ENCODE data around the gene ZBTB7C. TPM values are rescaled to one million over a fixed set of nuclear protein-coding genes. Genes with fewer than 3 reads are reported as not detected.

Gene ZBTB7C
- total RNA-seq, 2 donors from 2014 or later, result 1.3 to 2.3 TPM

GRCh38 chr18:48035556-48035860, 373.7 kb downstream of the ZBTB7C start:
- Histone ChIP-seq H3K4me3 (no peak overlapping the region), H3K36me3 (replicated peaks in 1 of 2; ENCODE audit: insufficient read depth in 1 of 2, low read depth in 2 of 2) (no peaks in the 10 kb centered on the region), H3K27ac (no peak overlapping the region), H3K9me3 (no peaks in the 10 kb centered on the region), H3K4me1 (peaks cover 14% of the 10 kb centered on the region), H3K27me3 (no peaks in the 10 kb centered on the region)
- DNase-seq (no peak), ATAC-seq (no peak)
- intact Hi-C loops (cut with DNase I), result no loop called here
- TF ChIP-seq POLR2A (IDR thresholded peaks at IDR 0.05), result no peak
- TF ChIP-seq, protein P1, sequence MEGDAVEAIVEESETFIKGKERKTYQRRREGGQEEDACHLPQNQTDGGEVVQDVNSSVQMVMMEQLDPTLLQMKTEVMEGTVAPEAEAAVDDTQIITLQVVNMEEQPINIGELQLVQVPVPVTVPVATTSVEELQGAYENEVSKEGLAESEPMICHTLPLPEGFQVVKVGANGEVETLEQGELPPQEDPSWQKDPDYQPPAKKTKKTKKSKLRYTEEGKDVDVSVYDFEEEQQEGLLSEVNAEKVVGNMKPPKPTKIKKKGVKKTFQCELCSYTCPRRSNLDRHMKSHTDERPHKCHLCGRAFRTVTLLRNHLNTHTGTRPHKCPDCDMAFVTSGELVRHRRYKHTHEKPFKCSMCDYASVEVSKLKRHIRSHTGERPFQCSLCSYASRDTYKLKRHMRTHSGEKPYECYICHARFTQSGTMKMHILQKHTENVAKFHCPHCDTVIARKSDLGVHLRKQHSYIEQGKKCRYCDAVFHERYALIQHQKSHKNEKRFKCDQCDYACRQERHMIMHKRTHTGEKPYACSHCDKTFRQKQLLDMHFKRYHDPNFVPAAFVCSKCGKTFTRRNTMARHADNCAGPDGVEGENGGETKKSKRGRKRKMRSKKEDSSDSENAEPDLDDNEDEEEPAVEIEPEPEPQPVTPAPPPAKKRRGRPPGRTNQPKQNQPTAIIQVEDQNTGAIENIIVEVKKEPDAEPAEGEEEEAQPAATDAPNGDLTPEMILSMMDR (IDR thresholded peaks at IDR 0.05), result no peak
- WGBS, 2 donors, result 88 to 89% methylated on average over 1 to 3 of the region's 3 CpGs

- no peak for TF ChIP-seq POLR2A (IDR thresholded peaks at IDR 0.05)
- TF ChIP-seq, protein P1 (IDR thresholded peaks at IDR 0.05), result no peak
- no peak overlapping the region for H3K4me3 ChIP-seq
- H3K27ac ChIP-seq, result no peak overlapping the region
- H3K4me1 ChIP-seq, result peaks cover 14% of the 10 kb centered on the region
- H3K9me3 ChIP-seq, result no peaks in the 10 kb centered on the region
- ATAC-seq (no peak), DNase-seq (no peak)
- H3K27me3 ChIP-seq, result no peaks in the 10 kb centered on the region
- intact Hi-C loops (cut with DNase I), result no loop called here
- H3K36me3 ChIP-seq (replicated peaks in 1 of 2; ENCODE audit: insufficient read depth in 1 of 2, low read depth in 2 of 2), result no peaks in the 10 kb centered on the region
- 84 to 86% methylated on average over 16 of the region's 16 CpGs for WGBS, 2 donors
Observed at GRCh38 chr18:48034651-48035555, 374.3 kb downstream of the ZBTB7C start.

GRCh38 chr18:48033790-48034650, 375.2 kb downstream of the ZBTB7C start:
- TF ChIP-seq, protein P1 (IDR thresholded peaks at IDR 0.05), result no peak
- no peak for TF ChIP-seq POLR2A (IDR thresholded peaks at IDR 0.05)
- 81 to 87% methylated on average over 8 to 9 of the region's 9 CpGs for WGBS, 2 donors
- Histone ChIP-seq H3K4me3 (no peak overlapping the region), H3K27me3 (no peaks in the 10 kb centered on the region), H3K4me1 (peaks cover 14% of the 10 kb centered on the region), H3K9me3 (no peaks in the 10 kb centered on the region), H3K27ac (no peak overlapping the region), H3K36me3 (replicated peaks in 1 of 2; ENCODE audit: insufficient read depth in 1 of 2, low read depth in 2 of 2) (no peaks in the 10 kb centered on the region)
- intact Hi-C loops (cut with DNase I), result no loop called here
- ATAC-seq, result no peak
- DNase-seq, result no peak

DNA sequence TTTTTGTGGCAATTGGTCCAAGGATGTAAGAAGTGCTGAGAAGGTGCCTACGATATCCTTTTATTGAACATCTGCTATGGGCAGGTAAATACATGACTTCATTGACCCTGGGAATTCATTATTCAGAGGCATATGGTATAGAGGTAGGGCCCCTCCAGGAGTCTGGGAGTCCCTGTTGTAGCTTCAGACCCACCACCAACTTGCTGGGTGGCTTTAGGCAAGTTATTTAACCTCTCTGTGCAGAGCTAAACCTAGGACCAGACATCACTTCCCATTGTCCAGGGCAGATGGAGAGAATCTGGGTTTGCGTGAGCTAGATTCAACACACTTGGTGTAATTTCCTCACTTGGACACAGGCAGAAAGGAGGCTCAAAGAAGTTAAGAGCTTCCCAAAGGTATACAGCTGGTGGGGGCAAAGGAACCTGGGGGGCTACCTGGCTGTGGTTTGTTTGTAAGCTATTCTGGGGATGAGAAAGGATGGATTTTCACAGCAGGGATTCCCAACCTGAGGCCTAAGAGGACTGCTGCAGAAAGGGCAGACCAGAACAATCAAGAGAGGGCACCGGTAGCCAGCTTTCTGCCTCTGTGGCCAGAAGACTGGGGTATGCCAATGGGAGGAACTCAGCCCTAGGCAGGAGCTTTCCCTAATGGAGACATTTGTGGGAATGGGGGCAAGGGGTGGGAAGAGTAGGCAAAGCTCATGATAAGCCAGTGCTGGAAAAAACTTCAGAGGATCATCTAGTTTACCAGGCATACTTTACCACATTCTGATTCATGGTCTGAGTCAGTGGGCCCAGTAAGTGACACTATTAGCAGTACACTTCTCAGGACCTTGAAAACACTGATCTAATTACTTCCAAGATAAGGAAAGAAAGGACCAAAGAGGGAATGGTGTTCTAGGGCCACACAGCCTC, 376.1 kb downstream of the ZBTB7C start:
- TF ChIP-seq, protein P1 (IDR thresholded peaks at IDR 0.05), result no peak
- TF ChIP-seq POLR2A (IDR thresholded peaks at IDR 0.05), result no peak
- DNase-seq (no peak), ATAC-seq (no peak)
- H3K27me3 ChIP-seq, result no peaks in the 10 kb centered on the region
- no peak overlapping the region for H3K4me3 ChIP-seq
- H3K4me1 ChIP-seq, result peaks cover 14% of the 10 kb centered on the region
- H3K27ac ChIP-seq, result no peak overlapping the region
- no peaks in the 10 kb centered on the region for H3K9me3 ChIP-seq
- H3K36me3 ChIP-seq (replicated peaks in 1 of 2; ENCODE audit: insufficient read depth in 1 of 2, low read depth in 2 of 2), result no peaks in the 10 kb centered on the region
- WGBS, 2 donors, result 89 to 90% methylated on average over 3 of the region's 3 CpGs
- intact Hi-C loops (cut with DNase I), result no loop called here

Measured in body of pancreas (tissue), 4 donors.